SK-N-SH (cell line): ENCODE results near the gene FAM131B. TPM values are rescaled to one million over a fixed set of nuclear protein-coding genes. Genes with fewer than 3 reads are reported as not detected.

Source experiments
- CTCF ChIA-PET: fragments of 300-600, 350-600 bp; formaldehyde crosslinking; extraction: SDS; loops from one replicate; lab custom pipeline; 2021; lab: Yijun Ruan, JAX
- POLR2A ChIA-PET: fragments of 350-600 bp; sonication (Branson Sonifier 250); formaldehyde crosslinking; extraction: SDS; loops from one replicate; lab custom pipeline; 2020; ENCODE audit warnings: antibody characterized with exemption, inconsistent platforms; lab: Yijun Ruan, JAX
- DNase-seq: peaks from one replicate; pipeline ENCODE4 v3.0.0; 2012
- H2AFZ ChIP-seq: fragments of 200-600 bp; sonication (generic); 2 replicates; pipeline ENCODE4 v1.8.1; 2016; ENCODE audit warnings: antibody characterized with exemption, mild to moderate bottlenecking, low read depth
- H3F3A ChIP-seq: fragments of 200-600 bp; sonication (generic); replicated peaks from 2 replicates; pipeline ENCODE3; 2016; ENCODE audit warnings: antibody characterized with exemption, mild to moderate bottlenecking; ENCODE audit not compliant: insufficient read depth
- H3K27ac ChIP-seq, 2 experiments: fragments of 200-500 bp in 1 of 2; fragments of 200-600 bp in 1 of 2; sonication (Bioruptor generic) in 1 of 2; sonication (generic), shearing (Covaris generic) in 1 of 2; 2 replicates each; pipeline versions ENCODE4 v1.5.1 to v1.6.1; 2014 to 2016; ENCODE audit warnings: low read depth in 2 of 2, inconsistent platforms in 1 of 2, low read length in 1 of 2, mild to moderate bottlenecking in 1 of 2, mixed read lengths in 1 of 2
- H3K27me3 ChIP-seq: fragments of 200-600 bp; sonication (generic), shearing (Covaris generic); 2 replicates; pipeline ENCODE4 v1.6.1; 2016; ENCODE audit warnings: mixed run types; ENCODE audit not compliant: insufficient read depth
- H3K36me3 ChIP-seq, 2 experiments: fragments of 200-500 bp in 1 of 2; fragments of 200-600 bp in 1 of 2; sonication (Bioruptor generic) in 1 of 2; sonication (generic) in 1 of 2; replicated peaks in 1 of 2; 2 replicates each; pipeline versions ENCODE3 to v1.5.1; 2014 to 2016; ENCODE audit warnings: low read length in 1 of 2, mild to moderate bottlenecking in 1 of 2; ENCODE audit not compliant: insufficient read depth in 2 of 2, control insufficient read depth in 1 of 2
- H3K4me1 ChIP-seq, 2 experiments: fragments of 200-500 bp in 1 of 2; fragments of 200-600 bp in 1 of 2; sonication (Bioruptor generic) in 1 of 2; sonication (generic), shearing (Covaris generic) in 1 of 2; 2 replicates each; pipeline versions ENCODE4 v1.5.1 to v1.6.1; 2014 to 2016; ENCODE audit warnings: low read depth in 1 of 2, low read length in 1 of 2, mixed run types in 1 of 2; ENCODE audit not compliant: insufficient read depth in 2 of 2, control insufficient read depth in 1 of 2
- H3K4me2 ChIP-seq: fragments of 200-600 bp; sonication (generic), shearing (Covaris generic); 2 replicates; pipeline ENCODE4 v1.6.1; 2017; ENCODE audit warnings: mixed run types
- H3K4me3 ChIP-seq, 2 experiments: fragments of 200-500 bp in 1 of 2; fragments of 200-600 bp in 1 of 2; sonication (Bioruptor generic) in 1 of 2; sonication (generic), shearing (Covaris generic) in 1 of 2; 2 replicates each; pipeline versions ENCODE4 v1.5.1 to v1.8.1; 2014 to 2016; ENCODE audit warnings: low read depth in 2 of 2, inconsistent platforms in 1 of 2, low read length in 1 of 2, mild to moderate bottlenecking in 1 of 2, mixed read lengths in 1 of 2, moderate library complexity in 1 of 2
- H3K79me2 ChIP-seq: fragments of 200-600 bp; sonication (generic); 2 replicates; pipeline ENCODE4 v1.8.1; 2017; ENCODE audit warnings: mild to moderate bottlenecking; ENCODE audit not compliant: insufficient read depth
- H3K9ac ChIP-seq: fragments of 200-600 bp; sonication (generic); 2 replicates; pipeline ENCODE4 v1.6.1; 2017; ENCODE audit warnings: mixed run types
- H3K9me2 ChIP-seq: fragments of 200-600 bp; sonication (generic); 2 replicates; pipeline ENCODE4 v1.6.1; 2017; ENCODE audit warnings: mixed run types
- H3K9me3 ChIP-seq: fragments of 200-600 bp; sonication (generic); 2 replicates; pipeline ENCODE4 v1.6.1; 2017; ENCODE audit warnings: mixed run types, mild to moderate bottlenecking, moderate library complexity
- H4K20me1 ChIP-seq: fragments of 200-600 bp; sonication (generic); 2 replicates; pipeline ENCODE4 v1.6.1; 2017; ENCODE audit warnings: mild to moderate bottlenecking, mixed run types; ENCODE audit not compliant: insufficient read depth
- ELF1 ChIP-seq: IDR thresholded peaks from 2 replicates; pipeline ENCODE4 v1.4.0; 2012
- GABPA ChIP-seq: IDR thresholded peaks from 2 replicates; pipeline ENCODE4 v1.4.0; 2012; ENCODE audit warnings: low read depth, mild to moderate bottlenecking
- GATA2 ChIP-seq: sonication (generic); formaldehyde crosslinking; IDR thresholded peaks from 2 replicates; pipeline ENCODE4 v1.5.0; 2020; ENCODE audit warnings: mild to moderate bottlenecking, missing genetic modification reagents
- JUND ChIP-seq: IDR thresholded peaks from 2 replicates; pipeline ENCODE4 v1.4.0; 2012
- MXI1 ChIP-seq: IDR thresholded peaks from 2 replicates; pipeline ENCODE4 v1.6.1; 2012; ENCODE audit warnings: mild to moderate bottlenecking, low read depth, low read length, improper control_type of control experiment
- NFIC ChIP-seq: IDR thresholded peaks from 2 replicates; pipeline ENCODE4 v1.4.0; 2012; ENCODE audit warnings: borderline replicate concordance
- RAD21 ChIP-seq: IDR thresholded peaks from 2 replicates; pipeline ENCODE4 v1.6.1; 2012; ENCODE audit warnings: mild to moderate bottlenecking, low read length
- RCOR1 ChIP-seq: fragments of 150-350 bp; IDR thresholded peaks from 2 replicates; pipeline ENCODE4 v1.6.1; 2017; ENCODE audit warnings: antibody characterized with exemption, low read length
- TAF1 ChIP-seq: IDR thresholded peaks from 2 replicates; pipeline ENCODE4 v1.6.1; 2012; ENCODE audit warnings: low read depth, mild to moderate bottlenecking, low read length, moderate library complexity, borderline replicate concordance
- TCF12 ChIP-seq: IDR thresholded peaks from 2 replicates; pipeline ENCODE4 v1.4.0; 2012
- WGBS: methylation state at CpG from one replicate; pipeline ENCODE4 v1.1.6; 2017; ENCODE audit warnings: low lambda C conversion rate; 5-methylcytosine and 5-hydroxymethylcytosine counted together
- polyA plus RNA-seq, 3 experiments: library from polyadenylated mRNA; depleted of rRNA; stranded (reverse); fragments of >200 nt; gene quantifications; 2 replicates each; pipeline ENCODE4 v1.2.3, GENCODE V29; 2012
- TF ChIP-seq, protein P1 (sequence below): IDR thresholded peaks from 2 replicates; pipeline ENCODE4; 2012
- TF ChIP-seq, protein P2 (sequence below): fragments of 200-600 bp; sonication (generic); IDR thresholded peaks from 2 replicates; pipeline ENCODE4 v1.6.1; 2017; ENCODE audit warnings: antibody characterized with exemption, mild to moderate bottlenecking, moderate library complexity
- TF ChIP-seq, protein P3 (sequence below): fragments of 150-350 bp; IDR thresholded peaks from 2 replicates; pipeline ENCODE4 v1.6.1; 2016; ENCODE audit warnings: mild to moderate bottlenecking, low read depth, low read length
- TF ChIP-seq, protein P4 (sequence below): IDR thresholded peaks from 2 replicates; pipeline ENCODE4 v1.4.0; 2012; ENCODE audit warnings: low read depth, borderline replicate concordance
- TF ChIP-seq, protein P5 (sequence below): IDR thresholded peaks from 2 replicates; pipeline ENCODE4 v1.6.1; 2012; ENCODE audit warnings: mild to moderate bottlenecking, low read depth, low read length, moderate library complexity
- TF ChIP-seq, protein P6 (sequence below): IDR thresholded peaks from 2 replicates; pipeline ENCODE4 v1.4.0; 2012; ENCODE audit warnings: low read depth, borderline replicate concordance

The FAM131B gene
- polyA plus RNA-seq, 1 of the 3 experiments (the other 2 are of a cell fraction) = 43.6 TPM

DNA sequence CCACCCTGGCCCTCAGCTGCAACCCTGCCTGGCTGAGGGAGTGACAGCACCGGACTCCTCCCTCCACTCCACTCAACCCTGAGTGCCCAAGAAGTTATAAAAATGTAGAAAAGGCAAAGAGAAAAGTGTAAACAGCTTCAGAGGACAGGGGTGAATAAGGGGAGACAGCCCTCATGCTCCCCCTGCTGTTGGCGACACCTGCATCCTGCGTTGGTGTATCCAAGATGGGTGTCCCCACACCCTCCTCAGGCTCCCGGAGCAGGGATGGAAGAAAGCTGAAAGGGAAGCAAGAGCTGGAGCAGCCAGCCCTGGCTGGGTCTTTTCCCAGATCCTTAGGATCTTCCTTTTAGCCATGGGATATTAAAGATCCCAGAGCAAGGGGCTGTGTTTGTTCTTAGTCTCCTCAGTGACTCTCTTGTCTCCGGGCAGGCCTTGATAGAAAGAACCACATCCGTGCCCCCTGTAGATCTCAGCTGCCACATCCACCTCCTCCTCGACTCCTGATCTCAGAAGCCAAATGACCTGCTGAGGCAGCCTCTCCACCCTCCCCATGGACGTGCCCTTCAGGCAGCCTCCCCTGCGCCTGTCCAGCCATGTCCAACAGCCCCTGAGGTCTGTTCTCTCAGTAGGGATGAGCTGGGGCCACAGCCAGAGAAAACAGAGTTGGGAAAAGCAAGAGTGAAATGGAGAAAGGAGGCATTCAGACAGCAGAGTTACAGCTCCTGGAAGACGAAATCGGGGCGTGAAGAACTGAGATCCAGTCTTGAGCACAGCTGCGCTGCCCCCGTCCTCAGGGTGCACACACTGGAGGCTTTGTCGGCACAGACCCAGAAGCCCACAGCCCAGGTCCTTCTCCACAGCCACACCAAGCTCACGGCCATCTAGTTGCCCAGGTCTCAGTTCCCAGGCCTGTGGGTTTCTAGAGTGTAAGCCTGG, 6.8 kb downstream of the FAM131B start:
- TF ChIP-seq, protein P1, sequence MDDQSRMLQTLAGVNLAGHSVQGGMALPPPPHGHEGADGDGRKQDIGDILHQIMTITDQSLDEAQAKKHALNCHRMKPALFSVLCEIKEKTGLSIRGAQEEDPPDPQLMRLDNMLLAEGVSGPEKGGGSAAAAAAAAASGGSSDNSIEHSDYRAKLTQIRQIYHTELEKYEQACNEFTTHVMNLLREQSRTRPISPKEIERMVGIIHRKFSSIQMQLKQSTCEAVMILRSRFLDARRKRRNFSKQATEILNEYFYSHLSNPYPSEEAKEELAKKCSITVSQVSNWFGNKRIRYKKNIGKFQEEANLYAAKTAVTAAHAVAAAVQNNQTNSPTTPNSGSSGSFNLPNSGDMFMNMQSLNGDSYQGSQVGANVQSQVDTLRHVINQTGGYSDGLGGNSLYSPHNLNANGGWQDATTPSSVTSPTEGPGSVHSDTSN = no peak
- TF ChIP-seq, protein P2, sequence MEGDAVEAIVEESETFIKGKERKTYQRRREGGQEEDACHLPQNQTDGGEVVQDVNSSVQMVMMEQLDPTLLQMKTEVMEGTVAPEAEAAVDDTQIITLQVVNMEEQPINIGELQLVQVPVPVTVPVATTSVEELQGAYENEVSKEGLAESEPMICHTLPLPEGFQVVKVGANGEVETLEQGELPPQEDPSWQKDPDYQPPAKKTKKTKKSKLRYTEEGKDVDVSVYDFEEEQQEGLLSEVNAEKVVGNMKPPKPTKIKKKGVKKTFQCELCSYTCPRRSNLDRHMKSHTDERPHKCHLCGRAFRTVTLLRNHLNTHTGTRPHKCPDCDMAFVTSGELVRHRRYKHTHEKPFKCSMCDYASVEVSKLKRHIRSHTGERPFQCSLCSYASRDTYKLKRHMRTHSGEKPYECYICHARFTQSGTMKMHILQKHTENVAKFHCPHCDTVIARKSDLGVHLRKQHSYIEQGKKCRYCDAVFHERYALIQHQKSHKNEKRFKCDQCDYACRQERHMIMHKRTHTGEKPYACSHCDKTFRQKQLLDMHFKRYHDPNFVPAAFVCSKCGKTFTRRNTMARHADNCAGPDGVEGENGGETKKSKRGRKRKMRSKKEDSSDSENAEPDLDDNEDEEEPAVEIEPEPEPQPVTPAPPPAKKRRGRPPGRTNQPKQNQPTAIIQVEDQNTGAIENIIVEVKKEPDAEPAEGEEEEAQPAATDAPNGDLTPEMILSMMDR = peak; percentile 13; the same call in 1 of the 2 replicates
- TF ChIP-seq GATA2 (no peak), TAF1 (no peak), NFIC (no peak)
- H3K4me2 ChIP-seq = no peak overlapping the region
- H3K9ac ChIP-seq = no peak overlapping the region
- no peak overlapping the region for H2AFZ ChIP-seq
- peaks cover 0 to 27% of the 10 kb centered on the region in 2 experiments for H3K36me3 ChIP-seq
- no peaks in the 10 kb centered on the region for H3K4me1 ChIP-seq
- POLR2A ChIA-PET = no interaction called here
- no peak overlapping the region for H3K4me3 ChIP-seq
- peak; percentile 45 for DNase-seq
- WGBS = 84% methylated on average over 14 of the region's 16 CpGs
- no peaks in the 10 kb centered on the region for H3K9me2 ChIP-seq
- H3K27me3 ChIP-seq = no peaks in the 10 kb centered on the region
- H3K79me2 ChIP-seq = no peaks in the 10 kb centered on the region
- CTCF ChIA-PET = interaction anchor here (0.7 to 2.0 kb wide), 8 partner anchors 9 to 821 kb away, joined by 3 to 6 read pairs (median 4); partner anchors contain the start of gene GSTK1
- no peaks in the 10 kb centered on the region for H3K9me3 ChIP-seq
- no peak overlapping the region for H3K27ac ChIP-seq
- H4K20me1 ChIP-seq = no peaks in the 10 kb centered on the region
- H3F3A ChIP-seq = no peaks in the 10 kb centered on the region

DNA sequence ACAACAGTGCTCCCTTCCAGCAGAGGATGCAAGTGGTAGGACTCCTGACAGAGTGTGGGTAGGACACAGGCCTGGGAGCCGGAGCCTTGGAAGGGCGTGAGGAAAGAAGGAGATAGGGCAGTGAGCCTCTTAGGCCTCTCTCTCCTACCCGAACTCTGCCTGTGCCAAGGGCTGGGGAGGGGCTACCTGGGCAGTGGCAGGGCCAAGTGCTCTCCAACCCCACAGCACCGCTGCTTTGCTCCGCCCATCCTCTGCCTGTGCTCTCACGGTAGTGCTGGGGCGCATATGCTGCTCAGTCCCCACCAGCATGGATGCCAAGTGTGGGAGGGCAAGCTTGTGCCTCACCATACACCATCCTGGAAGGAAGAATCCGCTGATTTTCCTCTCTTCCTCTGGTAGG, 7.5 kb downstream of the FAM131B start:
- Histone ChIP-seq H3K4me1 (no peaks in the 10 kb centered on the region), H4K20me1 (no peaks in the 10 kb centered on the region), H2AFZ (no peak overlapping the region), H3K9me3 (no peaks in the 10 kb centered on the region), H3F3A (no peaks in the 10 kb centered on the region), H3K27ac (no peak overlapping the region), H3K9ac (no peak overlapping the region), H3K27me3 (no peaks in the 10 kb centered on the region), H3K4me3 (no peak overlapping the region), H3K4me2 (no peak overlapping the region), H3K79me2 (no peaks in the 10 kb centered on the region), H3K9me2 (no peaks in the 10 kb centered on the region), H3K36me3 (peaks cover 0 to 27% of the 10 kb centered on the region in 2 experiments)
- no peak for DNase-seq
- WGBS = 76% methylated on average over 8 of the region's 8 CpGs
- ChIA-PET CTCF (interaction anchor here (0.7 to 1.1 kb wide), 5 partner anchors 8 to 114 kb away, joined by 3 to 4 read pairs (median 3); partner anchors contain the start of gene GSTK1), POLR2A (no interaction called here)
- TF ChIP-seq, protein P3, sequence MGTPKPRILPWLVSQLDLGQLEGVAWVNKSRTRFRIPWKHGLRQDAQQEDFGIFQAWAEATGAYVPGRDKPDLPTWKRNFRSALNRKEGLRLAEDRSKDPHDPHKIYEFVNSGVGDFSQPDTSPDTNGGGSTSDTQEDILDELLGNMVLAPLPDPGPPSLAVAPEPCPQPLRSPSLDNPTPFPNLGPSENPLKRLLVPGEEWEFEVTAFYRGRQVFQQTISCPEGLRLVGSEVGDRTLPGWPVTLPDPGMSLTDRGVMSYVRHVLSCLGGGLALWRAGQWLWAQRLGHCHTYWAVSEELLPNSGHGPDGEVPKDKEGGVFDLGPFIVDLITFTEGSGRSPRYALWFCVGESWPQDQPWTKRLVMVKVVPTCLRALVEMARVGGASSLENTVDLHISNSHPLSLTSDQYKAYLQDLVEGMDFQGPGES = no peak
- TF ChIP-seq, protein P4, sequence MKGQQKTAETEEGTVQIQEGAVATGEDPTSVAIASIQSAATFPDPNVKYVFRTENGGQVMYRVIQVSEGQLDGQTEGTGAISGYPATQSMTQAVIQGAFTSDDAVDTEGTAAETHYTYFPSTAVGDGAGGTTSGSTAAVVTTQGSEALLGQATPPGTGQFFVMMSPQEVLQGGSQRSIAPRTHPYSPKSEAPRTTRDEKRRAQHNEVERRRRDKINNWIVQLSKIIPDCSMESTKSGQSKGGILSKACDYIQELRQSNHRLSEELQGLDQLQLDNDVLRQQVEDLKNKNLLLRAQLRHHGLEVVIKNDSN = no peak
- TF ChIP-seq RCOR1 (no peak), MXI1 (no peak), GABPA (no peak), TCF12 (no peak), ELF1 (no peak), JUND (no peak), RAD21 (no peak)
- TF ChIP-seq, protein P5, sequence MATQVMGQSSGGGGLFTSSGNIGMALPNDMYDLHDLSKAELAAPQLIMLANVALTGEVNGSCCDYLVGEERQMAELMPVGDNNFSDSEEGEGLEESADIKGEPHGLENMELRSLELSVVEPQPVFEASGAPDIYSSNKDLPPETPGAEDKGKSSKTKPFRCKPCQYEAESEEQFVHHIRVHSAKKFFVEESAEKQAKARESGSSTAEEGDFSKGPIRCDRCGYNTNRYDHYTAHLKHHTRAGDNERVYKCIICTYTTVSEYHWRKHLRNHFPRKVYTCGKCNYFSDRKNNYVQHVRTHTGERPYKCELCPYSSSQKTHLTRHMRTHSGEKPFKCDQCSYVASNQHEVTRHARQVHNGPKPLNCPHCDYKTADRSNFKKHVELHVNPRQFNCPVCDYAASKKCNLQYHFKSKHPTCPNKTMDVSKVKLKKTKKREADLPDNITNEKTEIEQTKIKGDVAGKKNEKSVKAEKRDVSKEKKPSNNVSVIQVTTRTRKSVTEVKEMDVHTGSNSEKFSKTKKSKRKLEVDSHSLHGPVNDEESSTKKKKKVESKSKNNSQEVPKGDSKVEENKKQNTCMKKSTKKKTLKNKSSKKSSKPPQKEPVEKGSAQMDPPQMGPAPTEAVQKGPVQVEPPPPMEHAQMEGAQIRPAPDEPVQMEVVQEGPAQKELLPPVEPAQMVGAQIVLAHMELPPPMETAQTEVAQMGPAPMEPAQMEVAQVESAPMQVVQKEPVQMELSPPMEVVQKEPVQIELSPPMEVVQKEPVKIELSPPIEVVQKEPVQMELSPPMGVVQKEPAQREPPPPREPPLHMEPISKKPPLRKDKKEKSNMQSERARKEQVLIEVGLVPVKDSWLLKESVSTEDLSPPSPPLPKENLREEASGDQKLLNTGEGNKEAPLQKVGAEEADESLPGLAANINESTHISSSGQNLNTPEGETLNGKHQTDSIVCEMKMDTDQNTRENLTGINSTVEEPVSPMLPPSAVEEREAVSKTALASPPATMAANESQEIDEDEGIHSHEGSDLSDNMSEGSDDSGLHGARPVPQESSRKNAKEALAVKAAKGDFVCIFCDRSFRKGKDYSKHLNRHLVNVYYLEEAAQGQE = no peak
- TF ChIP-seq, protein P6, sequence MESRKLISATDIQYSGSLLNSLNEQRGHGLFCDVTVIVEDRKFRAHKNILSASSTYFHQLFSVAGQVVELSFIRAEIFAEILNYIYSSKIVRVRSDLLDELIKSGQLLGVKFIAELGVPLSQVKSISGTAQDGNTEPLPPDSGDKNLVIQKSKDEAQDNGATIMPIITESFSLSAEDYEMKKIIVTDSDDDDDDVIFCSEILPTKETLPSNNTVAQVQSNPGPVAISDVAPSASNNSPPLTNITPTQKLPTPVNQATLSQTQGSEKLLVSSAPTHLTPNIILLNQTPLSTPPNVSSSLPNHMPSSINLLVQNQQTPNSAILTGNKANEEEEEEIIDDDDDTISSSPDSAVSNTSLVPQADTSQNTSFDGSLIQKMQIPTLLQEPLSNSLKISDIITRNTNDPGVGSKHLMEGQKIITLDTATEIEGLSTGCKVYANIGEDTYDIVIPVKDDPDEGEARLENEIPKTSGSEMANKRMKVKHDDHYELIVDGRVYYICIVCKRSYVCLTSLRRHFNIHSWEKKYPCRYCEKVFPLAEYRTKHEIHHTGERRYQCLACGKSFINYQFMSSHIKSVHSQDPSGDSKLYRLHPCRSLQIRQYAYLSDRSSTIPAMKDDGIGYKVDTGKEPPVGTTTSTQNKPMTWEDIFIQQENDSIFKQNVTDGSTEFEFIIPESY = no peak
